ENCODE measurements around the gene CTSE. TPM values are rescaled to one million over a fixed set of nuclear protein-coding genes. Genes with fewer than 3 reads are reported as not detected.

CTSE gene
- total RNA-seq, 2 donors from 2014 or later: 0.15 to 0.42 TPM

GRCh38 chr1:205969229-205969628, 54.5 kb downstream of the CTSE start:
- no peaks in the 10 kb centered on the region for H3K27me3 ChIP-seq (ENCODE audit: control insufficient read depth, insufficient read depth, low read length, poor library complexity, severe bottlenecking)
- Mint-ChIP-seq H3K27ac (no peak overlapping the region), H3K9me3 (no peaks in the 10 kb centered on the region), H3K36me3 (ENCODE audit: low read depth) (no peaks in the 10 kb centered on the region), H3K27me3 (ENCODE audit: insufficient read depth) (peaks cover 1% of the 10 kb centered on the region), H3K4me1 (peaks cover 15% of the 10 kb centered on the region), H3K4me3 (no peak overlapping the region)
- H3K9ac ChIP-seq (ENCODE audit: extremely low read depth, low read length, poor library complexity, severe bottlenecking): no peak overlapping the region
- no peak overlapping the region for H3K4me3 ChIP-seq (ENCODE audit: low read length)
- no peak overlapping the region for H3K27ac ChIP-seq (ENCODE audit: low read depth, low read length)
- no peak for TF ChIP-seq CTCF (conservative IDR thresholded peaks at IDR 0.05)
- no peaks in the 10 kb centered on the region for H3K36me3 ChIP-seq (ENCODE audit: control insufficient read depth, insufficient read depth, low read length)
- WGBS, 2 experiments (ENCODE audit: insufficient coverage in 1 of 2, insufficient read length in 1 of 2): 89 to 95% methylated on average over 4 to 8 of the region's 8 CpGs
- no peak for DNase-seq
- H3K9me3 ChIP-seq (ENCODE audit: control insufficient read depth, low read length): no peaks in the 10 kb centered on the region
- H3K4me1 ChIP-seq (ENCODE audit: control insufficient read depth, insufficient read depth, low read length): no peaks in the 10 kb centered on the region

- H3K4me3 Mint-ChIP-seq: no peak overlapping the region
- Histone ChIP-seq H3K9me3 (ENCODE audit: control insufficient read depth, low read length) (no peaks in the 10 kb centered on the region), H3K27ac (ENCODE audit: low read depth, low read length) (no peak overlapping the region), H3K4me1 (ENCODE audit: control insufficient read depth, insufficient read depth, low read length) (no peaks in the 10 kb centered on the region), H3K36me3 (ENCODE audit: control insufficient read depth, insufficient read depth, low read length) (no peaks in the 10 kb centered on the region), H3K9ac (ENCODE audit: extremely low read depth, low read length, poor library complexity, severe bottlenecking) (no peak overlapping the region), H3K27me3 (ENCODE audit: control insufficient read depth, insufficient read depth, low read length, poor library complexity, severe bottlenecking) (no peaks in the 10 kb centered on the region), H3K4me3 (ENCODE audit: low read length) (no peak overlapping the region)
- no peak for DNase-seq
- H3K9me3 Mint-ChIP-seq: no peaks in the 10 kb centered on the region
- no peak for TF ChIP-seq CTCF (conservative IDR thresholded peaks at IDR 0.05)
- peaks cover 15% of the 10 kb centered on the region for H3K4me1 Mint-ChIP-seq
- WGBS, 2 experiments (ENCODE audit: insufficient coverage in 1 of 2, insufficient read length in 1 of 2): 83 to 85% methylated on average over 10 of the region's 10 CpGs
- no peak overlapping the region for H3K27ac Mint-ChIP-seq
- no peaks in the 10 kb centered on the region for H3K27me3 Mint-ChIP-seq (ENCODE audit: insufficient read depth)
- no peaks in the 10 kb centered on the region for H3K36me3 Mint-ChIP-seq (ENCODE audit: low read depth)
These were observed 56.0 kb downstream of the CTSE start for GRCh38 chr1:205967554-205968335.

DNA sequence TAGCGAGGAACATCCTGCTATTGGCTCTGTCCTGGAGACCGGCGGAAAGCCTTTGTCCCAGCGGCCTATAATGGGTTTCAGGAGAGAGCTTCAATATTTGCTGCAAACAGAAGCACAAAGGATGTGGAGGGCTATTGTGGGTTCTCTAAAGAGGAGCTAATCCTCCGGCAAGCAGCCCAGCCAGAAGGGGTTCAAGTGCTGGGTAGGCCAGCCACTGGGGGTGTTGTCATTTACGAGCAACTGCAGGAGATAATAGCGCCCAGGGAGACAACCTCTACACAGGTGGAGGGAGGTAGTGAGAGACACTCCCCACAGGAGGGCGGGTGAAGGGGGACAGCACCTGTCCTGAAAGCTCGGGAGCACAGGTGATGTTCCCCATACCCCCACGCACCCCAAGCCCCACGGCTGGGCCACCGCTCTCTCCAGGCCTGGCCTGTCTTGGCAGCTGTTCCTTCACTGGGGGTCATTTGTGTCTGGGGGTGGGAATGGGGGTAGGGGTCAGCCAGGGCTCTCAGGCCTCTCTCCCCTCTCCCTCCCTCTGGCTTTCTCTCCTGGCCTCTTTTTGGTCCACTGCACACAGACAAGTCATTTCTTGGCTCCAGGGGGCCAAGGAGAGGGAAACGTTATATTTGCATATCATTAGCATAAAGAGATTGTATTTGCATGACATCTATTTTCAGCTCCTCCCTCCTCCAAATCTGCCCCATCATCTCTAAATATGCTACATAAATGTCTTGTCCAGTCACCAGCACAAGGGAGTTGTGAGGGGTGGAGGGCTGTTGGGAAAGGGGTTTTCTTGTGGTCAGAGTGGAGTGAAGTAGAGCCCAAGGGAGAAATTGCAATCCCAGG, 58.4 kb downstream of the CTSE start:
- no peak overlapping the region for H3K27ac ChIP-seq (ENCODE audit: low read depth, low read length)
- H3K4me1 ChIP-seq (ENCODE audit: control insufficient read depth, insufficient read depth, low read length): no peaks in the 10 kb centered on the region
- no peaks in the 10 kb centered on the region for H3K27me3 ChIP-seq (ENCODE audit: control insufficient read depth, insufficient read depth, low read length, poor library complexity, severe bottlenecking)
- H3K27me3 Mint-ChIP-seq (ENCODE audit: insufficient read depth): peaks cover 2% of the 10 kb centered on the region
- H3K9ac ChIP-seq (ENCODE audit: extremely low read depth, low read length, poor library complexity, severe bottlenecking): no peak overlapping the region
- 79 to 80% methylated on average over 7 to 10 of the region's 13 CpGs for WGBS, 2 experiments (ENCODE audit: insufficient coverage in 1 of 2, insufficient read length in 1 of 2)
- no peak overlapping the region for H3K4me3 Mint-ChIP-seq
- no peaks in the 10 kb centered on the region for H3K9me3 Mint-ChIP-seq
- H3K27ac Mint-ChIP-seq: no peak overlapping the region
- peak; percentile 30 for TF ChIP-seq CTCF (conservative IDR thresholded peaks at IDR 0.05)
- peaks cover 15% of the 10 kb centered on the region for H3K4me1 Mint-ChIP-seq
- no peak overlapping the region for H3K4me3 ChIP-seq (ENCODE audit: low read length)
- no peaks in the 10 kb centered on the region for H3K36me3 ChIP-seq (ENCODE audit: control insufficient read depth, insufficient read depth, low read length)
- no peaks in the 10 kb centered on the region for H3K9me3 ChIP-seq (ENCODE audit: control insufficient read depth, low read length)
- DNase-seq: no peak
- H3K36me3 Mint-ChIP-seq (ENCODE audit: low read depth): no peaks in the 10 kb centered on the region
